Esophagus squamous epithelium (tissue), 4 donors: ENCODE measurements around the gene GATA5.

ENCODE experiments used
- POLR2A ChIP-seq, 4 donors: fragments of 450-650 bp; IDR thresholded peaks; one replicate each; pipeline ENCODE4 v1.6.1; 2017; ENCODE audit warnings: antibody characterized with exemption in 4 of 4, mild to moderate bottlenecking in 4 of 4, moderate library complexity in 3 of 4
- TF ChIP-seq, protein P1 (sequence below), 6 experiments: fragments of 450-650 bp in 4 of 6; fragments of 200-600 bp in 2 of 6; sonication (generic) in 2 of 6; IDR thresholded peaks; one replicate each; pipeline ENCODE4 v1.5.1; 2016 to 2019; ENCODE audit warnings: antibody characterized with exemption in 6 of 6, mild to moderate bottlenecking in 4 of 6, moderate library complexity in 4 of 6

DNA sequence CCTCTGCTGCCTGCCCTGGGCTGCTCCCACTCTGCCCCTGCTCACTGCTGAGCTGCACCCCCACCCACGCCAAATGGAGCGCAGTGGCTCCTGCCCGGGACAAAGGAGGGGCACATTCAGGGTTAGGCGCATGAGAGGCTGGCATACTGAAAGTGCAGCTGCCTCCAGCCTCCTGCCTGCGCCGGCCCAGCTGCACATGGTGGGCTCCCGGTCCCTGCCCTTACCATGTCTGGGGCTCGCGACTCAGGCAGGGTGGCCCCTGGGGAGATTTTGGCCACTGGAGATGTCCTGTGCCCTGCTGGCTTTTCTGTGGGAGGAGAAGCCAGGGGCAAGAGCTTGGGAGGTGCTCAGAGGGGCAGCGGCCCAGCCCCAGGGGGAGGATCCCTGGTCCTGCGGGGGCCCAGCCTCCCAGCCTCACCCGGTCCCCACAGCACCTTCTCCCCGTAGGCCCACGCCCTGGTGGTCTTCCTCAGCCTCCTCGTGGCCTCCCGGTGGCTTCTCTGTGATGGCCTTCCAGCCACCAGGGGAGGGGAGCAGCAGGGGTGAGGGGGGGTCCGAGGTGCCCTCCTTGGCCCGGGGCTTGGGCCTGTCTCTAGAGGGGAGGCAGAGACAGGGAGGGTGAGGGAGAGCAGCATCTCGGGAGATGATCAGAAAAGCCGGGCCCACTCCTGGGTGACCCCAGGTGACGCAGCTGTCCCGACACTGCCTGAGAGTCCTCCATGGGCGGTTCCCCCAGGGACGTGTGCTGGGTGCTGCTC is 60.3 kb downstream of the GATA5 start:
- TF ChIP-seq, protein P1, sequence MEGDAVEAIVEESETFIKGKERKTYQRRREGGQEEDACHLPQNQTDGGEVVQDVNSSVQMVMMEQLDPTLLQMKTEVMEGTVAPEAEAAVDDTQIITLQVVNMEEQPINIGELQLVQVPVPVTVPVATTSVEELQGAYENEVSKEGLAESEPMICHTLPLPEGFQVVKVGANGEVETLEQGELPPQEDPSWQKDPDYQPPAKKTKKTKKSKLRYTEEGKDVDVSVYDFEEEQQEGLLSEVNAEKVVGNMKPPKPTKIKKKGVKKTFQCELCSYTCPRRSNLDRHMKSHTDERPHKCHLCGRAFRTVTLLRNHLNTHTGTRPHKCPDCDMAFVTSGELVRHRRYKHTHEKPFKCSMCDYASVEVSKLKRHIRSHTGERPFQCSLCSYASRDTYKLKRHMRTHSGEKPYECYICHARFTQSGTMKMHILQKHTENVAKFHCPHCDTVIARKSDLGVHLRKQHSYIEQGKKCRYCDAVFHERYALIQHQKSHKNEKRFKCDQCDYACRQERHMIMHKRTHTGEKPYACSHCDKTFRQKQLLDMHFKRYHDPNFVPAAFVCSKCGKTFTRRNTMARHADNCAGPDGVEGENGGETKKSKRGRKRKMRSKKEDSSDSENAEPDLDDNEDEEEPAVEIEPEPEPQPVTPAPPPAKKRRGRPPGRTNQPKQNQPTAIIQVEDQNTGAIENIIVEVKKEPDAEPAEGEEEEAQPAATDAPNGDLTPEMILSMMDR (IDR thresholded peaks at IDR 0.05) = no peak
- no peak for TF ChIP-seq POLR2A (IDR thresholded peaks at IDR 0.05)
